Epithelial cell of proximal tubule (primary cell): ENCODE data around the gene NRSN2. TPM values are rescaled to one million over a fixed set of nuclear protein-coding genes. Genes with fewer than 3 reads are reported as not detected.
A peak's percentile ranks its signal among the peaks of the same experiment; 100 is the strongest.
"Not testable (repeated sequence)": the region's sequence is repeated elsewhere in the genome, so short reads cannot be mapped to it uniquely, and the experiment has no call there.

Experiments
- DNase-seq: peaks from one replicate; pipeline ENCODE4 v3.0.0-alpha.2; 2011; ENCODE audit warnings: low read depth
- H3K4me3 ChIP-seq: 2 replicates; pipeline ENCODE4 v1.5.1; 2011; ENCODE audit warnings: low read depth, mild to moderate bottlenecking, low read length
- CTCF ChIP-seq: conservative IDR thresholded peaks from 2 replicates; pipeline ENCODE4 v1.5.1; 2012; ENCODE audit warnings: low read depth, mild to moderate bottlenecking, low read length
- total RNA-seq: library from RNA; depleted of rRNA; stranded (reverse); fragments of >200 nt; gene quantifications from 2 replicates; pipeline ENCODE4 v1.2.3, GENCODE V29; 2015

The NRSN2 gene
- total RNA-seq, 1 donor from 2014 or later = 52.4 TPM

GRCh38 chr20:347640-348484 is 951 bp downstream of the NRSN2 start:
- TF ChIP-seq CTCF = no peak
- H3K4me3 ChIP-seq = peak overlapping the region; percentile 69
- no peak for DNase-seq

- H3K4me3 ChIP-seq = no peak overlapping the region
- no peak for DNase-seq
- no peak for TF ChIP-seq CTCF
Observed at GRCh38 chr20:348972-349841, 2.3 kb downstream of the NRSN2 start.

GRCh38 chr20:353166-353565 is 6.3 kb downstream of the NRSN2 start:
- no peak for TF ChIP-seq CTCF
- no peak for DNase-seq
- H3K4me3 ChIP-seq = no peak overlapping the region

- no peak overlapping the region for H3K4me3 ChIP-seq
- DNase-seq = no peak
- peak; percentile 95 for TF ChIP-seq CTCF
Observed at GRCh38 chr20:354298-354977, 7.5 kb downstream of the NRSN2 start.

- not testable (repeated sequence) for H3K4me3 ChIP-seq, DNase-seq
Observed at GRCh38 chr20:356154-356553, 9.2 kb downstream of the NRSN2 start.

GRCh38 chr20:356745-357144 is 9.8 kb downstream of the NRSN2 start:
- H3K4me3 ChIP-seq = no peak overlapping the region
- no peak for DNase-seq
- no peak for TF ChIP-seq CTCF

- no peak overlapping the region for H3K4me3 ChIP-seq
- no peak for DNase-seq
- no peak for TF ChIP-seq CTCF
Observed at GRCh38 chr20:358891-359555, 12.1 kb downstream of the NRSN2 start.
